ENCODE data around the gene PNPLA7. TPM values are rescaled to one million over a fixed set of nuclear protein-coding genes. Genes with fewer than 3 reads are reported as not detected.
A peak's percentile ranks its signal among the peaks of the same experiment; 100 is the strongest.
"Not testable (repeated sequence)": the region's sequence is repeated elsewhere in the genome, so short reads cannot be mapped to it uniquely, and the experiment has no call there.

PNPLA7 gene
- total and polyA plus RNA-seq, 5 donors, result 5.5 to 13.0 (median 7.6) TPM

DNA sequence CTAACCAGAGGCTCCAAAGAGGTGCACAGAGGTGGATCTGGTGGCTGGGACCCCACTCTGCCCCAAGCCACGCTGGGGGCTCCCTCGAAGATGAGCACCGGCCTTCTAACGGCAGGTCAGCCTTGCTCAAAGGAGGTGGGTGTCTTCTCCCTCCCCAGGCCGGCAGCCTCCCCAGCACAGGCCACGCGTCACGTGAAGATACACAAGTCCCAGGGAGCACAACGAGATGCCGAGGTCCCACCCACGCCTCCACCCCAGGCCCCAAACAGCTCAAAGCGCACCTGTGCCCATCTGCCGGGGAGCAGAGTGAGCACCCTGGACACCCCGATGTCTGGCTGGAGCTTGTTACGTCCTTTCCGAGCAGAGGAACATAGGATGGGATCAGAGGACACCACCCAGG is 12.1 kb downstream of the PNPLA7 start:
- ATAC-seq (no peak), DNase-seq (no peak)
- no peaks in the 10 kb centered on the region for H3K27me3 ChIP-seq (ENCODE audit: control insufficient read depth, insufficient read depth)
- no peaks in the 10 kb centered on the region for H3K9me3 ChIP-seq (ENCODE audit: control insufficient read depth, low read length)
- H3K4me3 ChIP-seq (ENCODE audit: low read length), result no peak overlapping the region
- H3K27ac ChIP-seq (ENCODE audit: low read length), result no peak overlapping the region
- intact Hi-C loops (cut with DNase I), result no loop called here
- WGBS, result 96% methylated on average over 16 of the region's 16 CpGs
- H3K4me1 ChIP-seq (ENCODE audit: control insufficient read depth, insufficient read depth, low read length), result no peaks in the 10 kb centered on the region

DNA sequence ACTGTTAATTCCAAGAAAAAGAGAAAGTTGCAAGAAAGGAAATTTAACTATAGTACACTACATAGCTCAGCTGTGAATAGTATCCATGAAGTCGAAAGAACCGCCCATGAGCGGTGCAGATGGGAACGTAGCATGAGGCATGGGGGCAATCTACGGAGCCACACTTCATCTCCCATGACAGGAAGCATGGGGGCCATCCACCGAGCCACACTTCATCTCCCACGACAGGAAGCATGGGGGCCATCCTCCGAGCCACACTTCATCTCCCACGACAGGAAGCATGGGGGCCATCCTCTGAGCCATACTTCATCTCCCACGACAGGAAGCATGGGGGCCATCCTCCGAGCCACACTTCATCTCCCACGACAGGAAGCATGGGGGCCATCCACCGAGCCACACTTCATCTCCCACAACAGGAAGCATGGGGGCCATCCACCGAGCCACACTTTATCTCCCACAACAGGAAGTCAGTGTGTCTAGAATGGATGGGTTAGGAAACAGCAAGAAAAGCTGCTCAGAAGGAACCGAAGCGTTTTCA is 13.5 kb downstream of the PNPLA7 start:
- H3K9me3 ChIP-seq (ENCODE audit: control insufficient read depth, low read length); ATAC-seq; H3K27ac ChIP-seq (ENCODE audit: low read length); H3K27me3 ChIP-seq (ENCODE audit: control insufficient read depth, insufficient read depth); intact Hi-C loops (cut with DNase I); H3K4me1 ChIP-seq (ENCODE audit: control insufficient read depth, insufficient read depth, low read length); H3K4me3 ChIP-seq (ENCODE audit: low read length); DNase-seq: not testable (repeated sequence)
- 59% methylated on average over 16 of the region's 16 CpGs for WGBS

DNA sequence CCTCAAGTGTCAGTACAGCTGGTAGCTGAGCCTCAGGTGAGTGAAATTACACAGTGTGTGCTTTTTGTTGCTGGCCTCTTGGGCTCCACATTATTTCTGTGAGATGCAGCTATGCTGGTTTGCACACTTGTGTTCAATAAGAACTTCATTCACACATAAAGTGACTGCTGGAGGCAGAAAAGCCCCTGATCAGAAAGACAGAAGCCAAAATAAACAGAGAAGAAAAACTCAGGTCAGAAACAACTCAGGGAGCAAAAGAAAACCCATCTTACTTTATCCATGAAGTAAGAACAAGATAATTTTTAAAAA is 15.1 kb downstream of the PNPLA7 start:
- Histone ChIP-seq H3K4me3 (ENCODE audit: low read length) (no peak overlapping the region), H3K27ac (ENCODE audit: low read length) (no peak overlapping the region), H3K4me1 (ENCODE audit: control insufficient read depth, insufficient read depth, low read length) (no peaks in the 10 kb centered on the region), H3K9me3 (ENCODE audit: control insufficient read depth, low read length) (no peaks in the 10 kb centered on the region), H3K27me3 (ENCODE audit: control insufficient read depth, insufficient read depth) (no peaks in the 10 kb centered on the region)
- intact Hi-C loops (cut with DNase I), result no loop called here
- no peak for ATAC-seq
- no peak for DNase-seq

DNA sequence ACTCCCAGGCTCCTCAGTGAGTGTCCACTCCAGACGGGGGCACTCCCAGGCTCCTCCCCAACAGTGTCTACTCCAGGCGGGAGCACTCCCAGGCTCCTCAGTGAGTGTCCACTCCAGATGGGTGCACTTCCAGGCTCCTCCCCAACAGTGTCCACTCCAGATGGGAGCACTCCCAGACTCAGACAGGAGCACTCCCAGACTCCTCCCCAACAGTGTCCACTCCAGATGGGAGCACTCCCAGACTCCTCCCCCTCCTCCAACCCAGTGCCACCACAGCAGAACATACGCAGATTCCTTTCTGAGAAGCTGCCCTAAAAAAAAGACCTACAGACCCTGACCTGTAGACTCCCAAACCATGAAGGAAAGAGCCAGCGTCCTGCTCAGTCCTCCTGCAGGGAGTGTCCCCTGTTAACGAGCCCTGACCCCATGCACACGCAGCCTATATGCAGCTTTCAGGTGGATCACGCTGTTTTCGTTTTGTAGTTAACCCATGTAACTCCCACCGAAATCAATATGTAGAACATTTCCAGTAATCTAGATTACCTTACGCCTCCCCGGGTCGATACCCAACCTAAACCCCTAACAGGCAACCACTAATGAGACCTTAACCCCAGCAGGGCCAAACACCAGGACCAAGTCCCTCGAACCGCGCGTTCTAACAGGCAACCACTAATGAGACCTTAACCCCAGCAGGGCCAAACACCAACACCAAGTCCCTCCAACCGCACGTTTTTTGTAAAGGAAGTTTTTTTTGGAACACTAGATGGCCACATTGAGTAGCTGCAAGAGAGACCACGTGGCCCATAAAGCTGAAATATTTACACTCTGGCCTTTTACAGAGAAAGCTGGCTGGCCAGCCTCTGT is 15.7 kb downstream of the PNPLA7 start:
- WGBS, result 57% methylated on average over 19 of the region's 19 CpGs
- Histone ChIP-seq H3K27ac (ENCODE audit: low read length) (no peak overlapping the region), H3K27me3 (ENCODE audit: control insufficient read depth, insufficient read depth) (no peaks in the 10 kb centered on the region), H3K4me3 (ENCODE audit: low read length) (no peak overlapping the region), H3K4me1 (ENCODE audit: control insufficient read depth, insufficient read depth, low read length) (no peaks in the 10 kb centered on the region), H3K9me3 (ENCODE audit: control insufficient read depth, low read length) (no peaks in the 10 kb centered on the region)
- intact Hi-C loops (cut with DNase I), result no loop called here
- ATAC-seq, result peak; percentile 77 to 78
- no peak for DNase-seq

DNA sequence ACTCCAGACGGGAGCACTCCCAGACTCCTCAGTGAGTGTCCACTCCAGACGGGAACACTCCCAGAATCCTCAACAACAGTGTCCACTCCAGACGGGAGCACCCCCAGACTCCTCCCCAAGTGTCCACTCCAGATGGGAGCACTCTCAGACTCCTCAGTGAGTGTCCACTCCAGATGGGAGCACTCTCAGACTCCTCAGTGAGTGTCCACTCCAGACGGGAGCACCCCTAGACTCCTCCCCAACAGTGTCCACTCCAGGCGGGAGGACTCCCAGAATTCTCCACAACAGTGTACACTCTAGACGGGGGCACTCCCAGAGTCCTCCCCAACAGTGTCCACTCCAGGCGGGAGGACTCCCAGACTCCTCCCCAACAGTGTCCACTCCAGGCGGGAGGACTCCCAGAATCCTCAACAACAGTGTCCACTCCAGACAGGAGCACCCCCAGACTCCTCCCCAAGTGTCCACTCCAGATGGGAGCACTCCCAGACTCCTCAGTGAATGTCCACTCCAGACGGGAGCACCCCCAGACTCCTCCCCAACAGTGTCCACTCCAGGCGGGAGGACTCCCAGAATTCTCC is 17.2 kb downstream of the PNPLA7 start:
- ATAC-seq; H3K27ac ChIP-seq (ENCODE audit: low read length); intact Hi-C loops (cut with DNase I); DNase-seq; H3K4me1 ChIP-seq (ENCODE audit: control insufficient read depth, insufficient read depth, low read length); H3K4me3 ChIP-seq (ENCODE audit: low read length); H3K9me3 ChIP-seq (ENCODE audit: control insufficient read depth, low read length); H3K27me3 ChIP-seq (ENCODE audit: control insufficient read depth, insufficient read depth): not testable (repeated sequence)
- WGBS, result 91% methylated on average over 10 of the region's 10 CpGs

DNA sequence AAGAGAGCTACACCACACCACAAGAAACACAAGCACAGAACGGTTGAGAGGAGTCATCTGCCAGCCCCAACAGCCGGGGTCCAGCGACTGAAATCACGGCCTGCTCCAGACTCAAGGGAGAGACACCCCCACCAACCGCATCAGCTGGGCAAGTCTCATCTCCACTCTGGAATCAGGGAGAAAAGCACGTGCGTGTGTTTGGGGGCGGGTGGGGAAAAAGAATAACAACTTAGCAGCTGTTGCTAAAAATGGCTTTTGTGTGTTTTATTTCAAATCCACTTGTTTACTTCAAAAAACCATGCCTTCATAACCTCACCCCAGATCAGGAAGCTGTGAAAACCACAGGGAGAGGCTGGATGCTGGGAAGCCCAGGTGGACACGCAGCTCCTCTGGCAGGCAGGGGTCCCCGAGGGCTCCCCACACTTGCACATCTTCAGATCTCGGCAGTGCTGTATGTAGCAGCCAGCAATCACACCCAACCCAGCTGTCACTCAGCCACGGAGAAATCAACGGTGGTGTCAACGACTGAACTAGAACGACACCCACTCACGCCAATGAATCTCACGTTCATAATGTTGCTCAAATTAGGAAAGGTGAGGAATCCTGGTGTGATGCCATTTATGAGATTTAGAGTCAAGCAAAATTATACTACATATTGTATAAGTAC is 19.0 kb downstream of the PNPLA7 start:
- H3K27me3 ChIP-seq (ENCODE audit: control insufficient read depth, insufficient read depth), result no peaks in the 10 kb centered on the region
- WGBS, result 52% methylated on average over 17 of the region's 17 CpGs
- DNase-seq, result no peak
- H3K9me3 ChIP-seq (ENCODE audit: control insufficient read depth, low read length), result no peaks in the 10 kb centered on the region
- H3K4me3 ChIP-seq (ENCODE audit: low read length), result no peak overlapping the region
- no peak for ATAC-seq
- intact Hi-C loops (cut with DNase I), result no loop called here
- no peak overlapping the region for H3K27ac ChIP-seq (ENCODE audit: low read length)
- no peaks in the 10 kb centered on the region for H3K4me1 ChIP-seq (ENCODE audit: control insufficient read depth, insufficient read depth, low read length)

DNA sequence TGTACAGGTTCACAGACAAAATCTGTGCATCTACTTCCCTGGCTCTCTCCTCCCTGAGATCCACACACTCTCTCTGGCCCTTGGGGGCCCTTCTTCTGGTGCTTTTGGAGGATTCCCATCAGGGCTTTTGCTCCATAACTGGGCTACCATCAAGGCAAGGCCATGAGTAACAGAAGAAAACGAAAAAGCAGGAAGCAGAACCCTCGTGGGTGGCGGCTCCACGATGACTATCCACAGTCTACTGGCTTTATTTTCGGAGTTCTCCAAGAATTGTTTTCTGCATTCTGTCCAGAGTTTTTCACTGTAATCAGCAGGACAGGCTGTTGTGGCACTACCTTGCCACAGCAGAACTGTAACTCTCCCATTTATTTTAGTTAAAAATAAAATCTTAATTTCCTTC is 19.9 kb downstream of the PNPLA7 start:
- Histone ChIP-seq H3K27me3 (ENCODE audit: control insufficient read depth, insufficient read depth) (no peaks in the 10 kb centered on the region), H3K4me3 (ENCODE audit: low read length) (no peak overlapping the region), H3K27ac (ENCODE audit: low read length) (no peak overlapping the region), H3K9me3 (ENCODE audit: control insufficient read depth, low read length) (no peaks in the 10 kb centered on the region), H3K4me1 (ENCODE audit: control insufficient read depth, insufficient read depth, low read length) (no peaks in the 10 kb centered on the region)
- intact Hi-C loops (cut with DNase I), result no loop called here
- DNase-seq, result no peak
- no peak for ATAC-seq
- WGBS, result 64% methylated on average over 5 of the region's 5 CpGs

DNA sequence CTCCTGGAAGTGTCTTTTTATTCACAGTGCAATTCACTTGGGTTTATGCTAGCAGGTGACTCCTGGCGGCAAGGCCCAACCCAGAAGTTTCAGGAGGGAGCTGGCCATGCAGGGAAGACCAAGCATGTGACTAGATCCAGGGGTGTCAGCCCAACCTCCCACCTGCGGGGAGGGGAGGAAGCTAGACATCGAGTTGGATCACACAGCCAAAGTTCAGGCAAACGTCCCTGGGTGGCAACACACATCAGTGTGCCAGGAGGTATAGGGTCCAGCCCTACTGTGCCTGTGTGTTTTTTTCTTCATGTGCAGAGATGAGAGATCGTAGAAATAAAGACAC is 25.3 kb downstream of the PNPLA7 start:
- 82% methylated on average over 5 of the region's 5 CpGs for WGBS
- Histone ChIP-seq H3K27me3 (ENCODE audit: control insufficient read depth, insufficient read depth) (no peaks in the 10 kb centered on the region), H3K9me3 (ENCODE audit: control insufficient read depth, low read length) (no peaks in the 10 kb centered on the region), H3K27ac (ENCODE audit: low read length) (no peak overlapping the region), H3K4me1 (ENCODE audit: control insufficient read depth, insufficient read depth, low read length) (no peaks in the 10 kb centered on the region), H3K4me3 (ENCODE audit: low read length) (no peak overlapping the region)
- intact Hi-C loops (cut with DNase I), result loop anchor here in 2 of 4 donors (10.0 kb wide), 1 partner anchor 230 kb away; no protein-coding TSS in a partner anchor
- ATAC-seq (no peak), DNase-seq (no peak)

DNA sequence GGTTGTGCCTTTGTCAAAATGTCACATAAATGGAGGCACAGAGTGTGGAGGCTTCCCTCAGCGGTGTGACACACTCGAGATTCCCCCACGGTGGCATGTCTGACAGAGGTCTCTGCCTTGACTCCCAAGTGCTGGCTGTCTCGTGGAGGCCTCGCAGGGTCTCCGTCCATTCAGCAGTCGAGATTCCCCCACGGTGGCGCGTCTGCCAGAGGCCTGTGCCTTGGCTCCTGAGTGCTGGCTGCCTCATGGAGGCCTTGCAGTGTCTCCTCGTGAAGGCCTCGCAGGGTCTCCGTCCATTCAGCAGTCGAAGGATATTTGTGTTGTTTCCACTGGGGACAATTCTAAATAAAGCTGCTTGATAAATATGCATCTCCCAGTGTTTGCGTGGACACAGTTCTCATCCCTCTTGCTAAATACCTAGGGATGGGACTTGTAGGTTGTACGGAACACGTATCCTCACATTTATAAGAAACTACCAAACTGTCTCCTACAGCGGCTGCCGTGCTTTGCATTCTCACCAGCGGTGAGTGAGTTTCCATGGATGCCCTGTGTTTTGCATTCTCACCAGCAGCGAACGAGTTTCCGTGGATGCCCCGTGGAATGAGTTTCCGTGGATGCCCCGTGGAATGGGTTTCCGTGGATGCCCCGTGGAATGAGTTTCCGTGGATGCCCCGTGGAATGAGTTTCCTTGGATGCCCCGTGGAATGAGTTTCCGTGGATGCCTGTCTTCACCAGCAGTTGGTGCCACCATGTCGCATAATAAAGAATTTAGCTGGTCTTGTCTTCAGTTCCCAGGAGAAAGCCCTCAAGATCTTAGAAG is 25.8 kb downstream of the PNPLA7 start:
- H3K4me1 ChIP-seq (ENCODE audit: control insufficient read depth, insufficient read depth, low read length), result no peaks in the 10 kb centered on the region
- no peak overlapping the region for H3K4me3 ChIP-seq (ENCODE audit: low read length)
- DNase-seq, result no peak
- no peak overlapping the region for H3K27ac ChIP-seq (ENCODE audit: low read length)
- no peaks in the 10 kb centered on the region for H3K27me3 ChIP-seq (ENCODE audit: control insufficient read depth, insufficient read depth)
- no peak for ATAC-seq
- 94% methylated on average over 33 of the region's 33 CpGs for WGBS
- no peaks in the 10 kb centered on the region for H3K9me3 ChIP-seq (ENCODE audit: control insufficient read depth, low read length)
- intact Hi-C loops (cut with DNase I), result loop anchor here in 2 of 4 donors (10.0 kb wide), 1 partner anchor 230 kb away; no protein-coding TSS in a partner anchor

DNA sequence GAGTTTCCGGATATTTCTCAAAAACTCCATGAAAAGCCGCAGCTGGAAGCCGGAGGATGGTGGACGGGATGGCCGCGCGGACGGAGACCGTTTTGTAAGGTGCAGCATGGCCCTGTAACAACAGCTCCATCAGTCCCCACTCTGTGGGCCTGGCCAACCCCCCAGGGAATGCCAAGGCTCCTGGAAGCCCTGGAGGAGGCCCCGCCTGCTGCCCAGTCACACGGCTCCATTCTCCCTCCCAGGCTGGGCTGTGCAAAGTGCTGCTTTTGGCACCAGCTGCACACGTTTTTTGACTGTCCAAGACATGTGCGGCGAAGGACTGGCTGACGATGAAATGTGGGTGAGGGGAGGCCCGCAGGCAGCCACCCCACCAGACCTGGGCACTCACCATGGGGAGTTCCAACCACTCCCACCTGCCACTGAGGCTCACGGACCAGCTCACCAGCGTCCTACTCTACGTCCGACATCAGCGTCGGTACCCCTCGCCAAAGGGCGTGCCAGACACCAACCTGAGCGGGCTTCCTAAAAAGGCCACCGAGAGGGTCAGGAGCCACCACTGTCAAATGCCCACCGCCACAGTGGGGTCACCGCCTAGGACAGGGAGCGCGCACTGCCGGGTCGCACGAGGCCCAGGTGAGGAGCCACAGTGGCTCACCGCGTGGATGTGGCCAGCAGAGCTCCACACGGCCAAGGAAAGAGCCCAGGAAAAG is 27.3 kb downstream of the PNPLA7 start:
- Histone ChIP-seq H3K4me3 (ENCODE audit: low read length) (no peak overlapping the region), H3K27ac (ENCODE audit: low read length) (no peak overlapping the region), H3K4me1 (ENCODE audit: control insufficient read depth, insufficient read depth, low read length) (no peaks in the 10 kb centered on the region), H3K27me3 (ENCODE audit: control insufficient read depth, insufficient read depth) (no peaks in the 10 kb centered on the region), H3K9me3 (ENCODE audit: control insufficient read depth, low read length) (no peaks in the 10 kb centered on the region)
- DNase-seq (no peak), ATAC-seq (peak in 1 of 2 donors; percentile 26)
- 93% methylated on average over 36 of the region's 36 CpGs for WGBS
- intact Hi-C loops (cut with DNase I), result loop anchor here in 2 of 4 donors (10.0 kb wide), 1 partner anchor 228 kb away; no protein-coding TSS in a partner anchor
